ENCODE results near the gene PCBP4.

PCBP4 gene

GRCh38 chr3:51958603-51959521 is 8.4 kb downstream of the PCBP4 start:
- peaks cover 15% of the 10 kb centered on the region for H3K36me3 ChIP-seq (ENCODE audit: control insufficient read depth, insufficient read depth, low read length, severe bottlenecking)
- DNase-seq (ENCODE audit: low read depth): no peak
- no peak overlapping the region for H3K4me3 ChIP-seq (ENCODE audit: low read length)
- H3K27me3 ChIP-seq (replicated peaks; ENCODE audit: control insufficient read depth, insufficient read depth, low read length): peaks cover 4% of the 10 kb centered on the region
- no peaks in the 10 kb centered on the region for H3K4me1 ChIP-seq (ENCODE audit: control insufficient read depth, insufficient read depth, low read length)
- H3K9me3 ChIP-seq (ENCODE audit: control insufficient read depth, low read length): no peaks in the 10 kb centered on the region
- H3K9ac ChIP-seq (ENCODE audit: low read length): no peak overlapping the region

GRCh38 chr3:51957520-51958205 is 9.6 kb downstream of the PCBP4 start:
- Histone ChIP-seq H3K9ac (ENCODE audit: low read length) (no peak overlapping the region), H3K27me3 (replicated peaks; ENCODE audit: control insufficient read depth, insufficient read depth, low read length) (peaks cover 4% of the 10 kb centered on the region), H3K36me3 (ENCODE audit: control insufficient read depth, insufficient read depth, low read length, severe bottlenecking) (peaks cover 15% of the 10 kb centered on the region), H3K4me1 (ENCODE audit: control insufficient read depth, insufficient read depth, low read length) (peaks cover 8% of the 10 kb centered on the region), H3K9me3 (ENCODE audit: control insufficient read depth, low read length) (no peaks in the 10 kb centered on the region), H3K4me3 (ENCODE audit: low read length) (no peak overlapping the region)
- no peak for DNase-seq (ENCODE audit: low read depth)

GRCh38 chr3:51955893-51956770 is 11.1 kb downstream of the PCBP4 start:
- Histone ChIP-seq H3K36me3 (ENCODE audit: control insufficient read depth, insufficient read depth, low read length, severe bottlenecking) (peaks cover 15% of the 10 kb centered on the region), H3K4me1 (ENCODE audit: control insufficient read depth, insufficient read depth, low read length) (peaks cover 8% of the 10 kb centered on the region), H3K9ac (ENCODE audit: low read length) (no peak overlapping the region), H3K27me3 (replicated peaks; ENCODE audit: control insufficient read depth, insufficient read depth, low read length) (peaks cover 4% of the 10 kb centered on the region), H3K4me3 (ENCODE audit: low read length) (no peak overlapping the region), H3K9me3 (ENCODE audit: control insufficient read depth, low read length) (no peaks in the 10 kb centered on the region)
- DNase-seq (ENCODE audit: low read depth): peak; percentile 38

GRCh38 chr3:51955175-51955892 is 11.9 kb downstream of the PCBP4 start, which contains the start of gene GPR62:
TSS of gene GPR62 (plus strand) at chr3:51955381. CDS start at chr3:51955653, 272 bp downstream.
- peaks cover 4% of the 10 kb centered on the region for H3K27me3 ChIP-seq (replicated peaks; ENCODE audit: control insufficient read depth, insufficient read depth, low read length)
- no peaks in the 10 kb centered on the region for H3K9me3 ChIP-seq (ENCODE audit: control insufficient read depth, low read length)
- H3K4me3 ChIP-seq (ENCODE audit: low read length): no peak within 1 kb of the TSS
- H3K36me3 ChIP-seq (ENCODE audit: control insufficient read depth, insufficient read depth, low read length, severe bottlenecking): peaks cover 13% of the 10 kb centered on the region
- no peak within 1 kb of the TSS for H3K9ac ChIP-seq (ENCODE audit: low read length)
- H3K4me1 ChIP-seq (ENCODE audit: control insufficient read depth, insufficient read depth, low read length): peaks cover 8% of the 10 kb centered on the region
- DNase-seq (ENCODE audit: low read depth): no peak

GRCh38 chr3:51954713-51955112 is 12.5 kb downstream of the PCBP4 start:
- peaks cover 4% of the 10 kb centered on the region for H3K27me3 ChIP-seq (replicated peaks; ENCODE audit: control insufficient read depth, insufficient read depth, low read length)
- no peak for DNase-seq (ENCODE audit: low read depth)
- no peaks in the 10 kb centered on the region for H3K9me3 ChIP-seq (ENCODE audit: control insufficient read depth, low read length)
- H3K4me1 ChIP-seq (ENCODE audit: control insufficient read depth, insufficient read depth, low read length): peaks cover 8% of the 10 kb centered on the region
- H3K36me3 ChIP-seq (ENCODE audit: control insufficient read depth, insufficient read depth, low read length, severe bottlenecking): peaks cover 7% of the 10 kb centered on the region
- no peak overlapping the region for H3K4me3 ChIP-seq (ENCODE audit: low read length)
- H3K9ac ChIP-seq (ENCODE audit: low read length): no peak overlapping the region

- DNase-seq (ENCODE audit: low read depth): no peak
- Histone ChIP-seq H3K36me3 (ENCODE audit: control insufficient read depth, insufficient read depth, low read length, severe bottlenecking) (peaks cover 8% of the 10 kb centered on the region), H3K4me3 (ENCODE audit: low read length) (no peak overlapping the region), H3K27me3 (replicated peaks; ENCODE audit: control insufficient read depth, insufficient read depth, low read length) (peaks cover 4% of the 10 kb centered on the region), H3K9me3 (ENCODE audit: control insufficient read depth, low read length) (no peaks in the 10 kb centered on the region), H3K9ac (ENCODE audit: low read length) (no peak overlapping the region), H3K4me1 (ENCODE audit: control insufficient read depth, insufficient read depth, low read length) (peaks cover 8% of the 10 kb centered on the region)
These were observed 13.1 kb downstream of the PCBP4 start for GRCh38 chr3:51954105-51954504.

GRCh38 chr3:51953445-51953844 is 13.8 kb downstream of the PCBP4 start:
- Histone ChIP-seq H3K9ac (ENCODE audit: low read length) (no peak overlapping the region), H3K9me3 (ENCODE audit: control insufficient read depth, low read length) (no peaks in the 10 kb centered on the region), H3K36me3 (ENCODE audit: control insufficient read depth, insufficient read depth, low read length, severe bottlenecking) (peaks cover 11% of the 10 kb centered on the region), H3K4me1 (ENCODE audit: control insufficient read depth, insufficient read depth, low read length) (peaks cover 8% of the 10 kb centered on the region), H3K27me3 (replicated peaks; ENCODE audit: control insufficient read depth, insufficient read depth, low read length) (peaks cover 4% of the 10 kb centered on the region), H3K4me3 (ENCODE audit: low read length) (no peak overlapping the region)
- DNase-seq (ENCODE audit: low read depth): peak; percentile 68

- H3K4me3 ChIP-seq (ENCODE audit: low read length): no peak overlapping the region
- no peak for DNase-seq (ENCODE audit: low read depth)
- peaks cover 8% of the 10 kb centered on the region for H3K4me1 ChIP-seq (ENCODE audit: control insufficient read depth, insufficient read depth, low read length)
- peaks cover 18% of the 10 kb centered on the region for H3K36me3 ChIP-seq (ENCODE audit: control insufficient read depth, insufficient read depth, low read length, severe bottlenecking)
- peaks cover 4% of the 10 kb centered on the region for H3K27me3 ChIP-seq (replicated peaks; ENCODE audit: control insufficient read depth, insufficient read depth, low read length)
- H3K9ac ChIP-seq (ENCODE audit: low read length): no peak overlapping the region
- no peaks in the 10 kb centered on the region for H3K9me3 ChIP-seq (ENCODE audit: control insufficient read depth, low read length)
These were observed 16.4 kb downstream of the PCBP4 start for GRCh38 chr3:51950899-51951298.

GRCh38 chr3:51949121-51949520 is 18.1 kb downstream of the PCBP4 start:
- peaks cover 31% of the 10 kb centered on the region for H3K36me3 ChIP-seq (ENCODE audit: control insufficient read depth, insufficient read depth, low read length, severe bottlenecking)
- DNase-seq (ENCODE audit: low read depth): no peak
- H3K4me1 ChIP-seq (ENCODE audit: control insufficient read depth, insufficient read depth, low read length): peaks cover 8% of the 10 kb centered on the region
- H3K9me3 ChIP-seq (ENCODE audit: control insufficient read depth, low read length): no peaks in the 10 kb centered on the region
- H3K27me3 ChIP-seq (replicated peaks; ENCODE audit: control insufficient read depth, insufficient read depth, low read length): no peaks in the 10 kb centered on the region
- H3K9ac ChIP-seq (ENCODE audit: low read length): no peak overlapping the region
- no peak overlapping the region for H3K4me3 ChIP-seq (ENCODE audit: low read length)

- peaks cover 33% of the 10 kb centered on the region for H3K36me3 ChIP-seq (ENCODE audit: control insufficient read depth, insufficient read depth, low read length, severe bottlenecking)
- no peak for DNase-seq (ENCODE audit: low read depth)
- peaks cover 6% of the 10 kb centered on the region for H3K4me1 ChIP-seq (ENCODE audit: control insufficient read depth, insufficient read depth, low read length)
- H3K9ac ChIP-seq (ENCODE audit: low read length): no peak overlapping the region
- no peaks in the 10 kb centered on the region for H3K9me3 ChIP-seq (ENCODE audit: control insufficient read depth, low read length)
- H3K4me3 ChIP-seq (ENCODE audit: low read length): no peak overlapping the region
- H3K27me3 ChIP-seq (replicated peaks; ENCODE audit: control insufficient read depth, insufficient read depth, low read length): no peaks in the 10 kb centered on the region
These were observed 19.2 kb downstream of the PCBP4 start for GRCh38 chr3:51948016-51948580.
